ENCODE measurements around the gene LAMA3. TPM values are rescaled to one million over a fixed set of nuclear protein-coding genes. Genes with fewer than 3 reads are reported as not detected.

The LAMA3 gene
- total and polyA plus RNA-seq, 2 of the 13 experiments (the other 11 are each of a cell fraction or from before 2014, with no cell fraction given) = 0.45 to 2.2 TPM

DNA sequence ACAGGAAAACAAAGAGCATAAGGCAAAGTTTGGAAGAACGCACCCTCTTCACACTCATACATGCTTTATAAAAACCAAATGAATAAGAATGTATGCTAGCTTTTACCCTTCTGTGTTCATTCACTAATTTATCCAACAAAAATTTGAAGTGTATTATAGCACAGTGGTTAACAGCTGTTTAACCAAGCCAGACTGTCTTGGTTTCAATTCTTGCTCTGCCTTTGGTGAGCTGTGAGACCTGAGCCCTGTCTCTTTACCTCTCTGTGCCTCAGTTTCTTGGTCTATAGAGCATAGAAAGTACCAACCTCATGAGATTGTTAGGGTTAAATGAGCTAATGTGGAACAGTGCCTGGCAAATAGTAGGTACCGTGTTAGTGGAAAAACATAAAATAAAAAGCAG lies 220.8 kb downstream of the LAMA3 start:
- no peak overlapping the region for H3K9ac ChIP-seq (ENCODE audit: insufficient read depth, low read depth, low read length)
- no peaks in the 10 kb centered on the region for H3K79me2 ChIP-seq (ENCODE audit: insufficient read depth, low read length)
- no peak overlapping the region for H3K27ac ChIP-seq (ENCODE audit: extremely low read length, insufficient read depth, low read length)
- ATAC-seq = no peak
- no peak for TF ChIP-seq ZNF441 (CRISPR knock-in tag; IDR thresholded peaks at IDR 0.05; ENCODE audit: borderline replicate concordance)
- no peak for TF ChIP-seq ZNF556 (CRISPR knock-in tag; IDR thresholded peaks at IDR 0.05; ENCODE audit: borderline replicate concordance)
- TF ChIP-seq CHD2 (IDR thresholded peaks at IDR 0.05; ENCODE audit: low read depth, low read length) = no peak
- TF ChIP-seq MATR3 (CRISPR knock-in tag; IDR thresholded peaks at IDR 0.05) = no peak
- no peak for TF ChIP-seq NFIC (IDR thresholded peaks at IDR 0.05; ENCODE audit: low read length)
- TF ChIP-seq, protein P1, sequence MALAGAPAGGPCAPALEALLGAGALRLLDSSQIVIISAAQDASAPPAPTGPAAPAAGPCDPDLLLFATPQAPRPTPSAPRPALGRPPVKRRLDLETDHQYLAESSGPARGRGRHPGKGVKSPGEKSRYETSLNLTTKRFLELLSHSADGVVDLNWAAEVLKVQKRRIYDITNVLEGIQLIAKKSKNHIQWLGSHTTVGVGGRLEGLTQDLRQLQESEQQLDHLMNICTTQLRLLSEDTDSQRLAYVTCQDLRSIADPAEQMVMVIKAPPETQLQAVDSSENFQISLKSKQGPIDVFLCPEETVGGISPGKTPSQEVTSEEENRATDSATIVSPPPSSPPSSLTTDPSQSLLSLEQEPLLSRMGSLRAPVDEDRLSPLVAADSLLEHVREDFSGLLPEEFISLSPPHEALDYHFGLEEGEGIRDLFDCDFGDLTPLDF (CRISPR knock-in tag; IDR thresholded peaks at IDR 0.05) = no peak
- TF ChIP-seq ZNF343 (CRISPR knock-in tag; IDR thresholded peaks at IDR 0.05) = no peak
- no peak for TF ChIP-seq FOSL1 (CRISPR knock-in tag; IDR thresholded peaks at IDR 0.05; ENCODE audit: borderline replicate concordance)
- TF ChIP-seq U2AF1 (optimal IDR thresholded peaks at IDR 0.05; ENCODE audit: low read depth, low read length) = no peak
- no peak for TF ChIP-seq NFRKB (IDR thresholded peaks at IDR 0.05)
- no peak for TF ChIP-seq CBFB (CRISPR knock-in tag; IDR thresholded peaks at IDR 0.05)
- no peak for TF ChIP-seq ZNF256 (CRISPR knock-in tag; conservative IDR thresholded peaks at IDR 0.05)
- TF ChIP-seq NR2C2 (CRISPR knock-in tag; IDR thresholded peaks at IDR 0.05; ENCODE audit: borderline replicate concordance) = no peak
- no peak overlapping the region for H3K4me2 ChIP-seq (ENCODE audit: low read depth, low read length)
- no peak overlapping the region for H3K4me3 ChIP-seq (replicated peaks in 1 of 3; ENCODE audit: insufficient read depth in 1 of 3, low read depth in 2 of 3, low read length in 3 of 3)
- no peaks in the 10 kb centered on the region for H3K36me3 ChIP-seq (replicated peaks in 1 of 2; ENCODE audit: control insufficient read depth in 1 of 2, insufficient read depth in 2 of 2, low read length in 2 of 2)
- no peaks in the 10 kb centered on the region for H4K20me1 ChIP-seq (ENCODE audit: insufficient read depth, low read length)
- no peak overlapping the region for H2AFZ ChIP-seq (ENCODE audit: low read length)
- CTCF ChIA-PET (ENCODE audit: low intra/inter-chr PET ratio, low total read pairs) = no interaction called here
- intact Hi-C loops (cut with micrococcal nuclease; ENCODE audit: unreplicated experiment) (loop anchor here (10.0 kb wide), 1 partner anchor 285 kb away; no protein-coding TSS in a partner anchor), in situ Hi-C loops (cut with HindIII; ENCODE audit: extremely low pct_ligation_motif_present, low pct_unique_long_range_greater_than_20kb) (no loop called here)
- 32% methylated on average over 2 of the region's 2 CpGs for whole genome bisulfite sequencing (ENCODE audit: low lambda C conversion rate)
- H3K4me1 ChIP-seq (ENCODE audit: insufficient read depth, low read length) = no peaks in the 10 kb centered on the region
- POLR2A ChIA-PET = no interaction called here
- no peaks in the 10 kb centered on the region for H3K27me3 ChIP-seq (ENCODE audit: control insufficient read depth in 1 of 2, insufficient read depth in 2 of 2, low read length in 2 of 2)
- H3K9me3 ChIP-seq (ENCODE audit: low read length) = no peaks in the 10 kb centered on the region
- BruUV-seq (replicated peaks) = no TSS peak
- no peak for FAIRE-seq
- no peak for DNase-seq (ENCODE audit: low spot score)
